ENCODE data around the gene FAM13A. TPM values are rescaled to one million over a fixed set of nuclear protein-coding genes. Genes with fewer than 3 reads are reported as not detected.

Gene FAM13A
- total and polyA plus RNA-seq, 10 of the 15 experiments (the other 5 are each of a cell fraction or from before 2014, with no cell fraction given): 0.05 to 1.8 (median 0.27) TPM; not detected in 1

- ATAC-seq (no peak), FAIRE-seq (no peak), DNase-seq (ENCODE audit: low read depth, low spot score) (no peak)
- in situ Hi-C loops (cut with MboI): loop anchor here (10.0 kb wide), 1 partner anchor 288 kb away; the partner anchor contains the start of gene TIGD2
- Histone ChIP-seq H3K36me3 (ENCODE audit: control insufficient read depth in 2 of 2, insufficient read depth in 2 of 2, low read length in 1 of 2) (no peaks in the 10 kb centered on the region), H3K9ac (ENCODE audit: control insufficient read depth, insufficient read depth, low read length) (no peak overlapping the region), H3K27me3 (replicated peaks in 1 of 2; ENCODE audit: control insufficient read depth in 2 of 2, insufficient read depth in 2 of 2, low read length in 1 of 2) (no peaks in the 10 kb centered on the region), H3K4me1 (ENCODE audit: control insufficient read depth, insufficient read depth, low read length) (peaks cover 5% of the 10 kb centered on the region; the same call in 1 of the 2 replicates), H3K4me2 (ENCODE audit: control insufficient read depth, insufficient read depth) (no peak overlapping the region), H3K9me3 (replicated peaks; ENCODE audit: control insufficient read depth, insufficient read depth, low read length) (no peaks in the 10 kb centered on the region), H3K4me3 (no peak overlapping the region), H4K20me1 (ENCODE audit: control insufficient read depth, insufficient read depth) (no peaks in the 10 kb centered on the region), H2AFZ (ENCODE audit: control insufficient read depth, low read depth, low read length) (no peak overlapping the region), H3K27ac (ENCODE audit: control insufficient read depth, insufficient read depth) (no peak overlapping the region), H3K79me2 (ENCODE audit: control insufficient read depth, insufficient read depth, low read length) (no peaks in the 10 kb centered on the region)
- BruUV-seq (replicated peaks): no TSS peak
- ChIA-PET POLR2A (no interaction called here), CTCF (no interaction called here), RAD21 (ENCODE audit: unreplicated experiment) (no interaction called here), SMC1A (ENCODE audit: uncharacterized antibody, unreplicated experiment) (interaction anchor here (1.1 kb wide), 1 partner anchor 8 kb away, joined by 3 read pairs; no protein-coding TSS in a partner anchor)
- intact Hi-C loops (cut with micrococcal nuclease; ENCODE audit: unreplicated experiment): no loop called here
- TF ChIP-seq TCF7 (IDR thresholded peaks at IDR 0.05; ENCODE audit: borderline replicate concordance): no peak
- no peak for TF ChIP-seq JUNB (IDR thresholded peaks at IDR 0.05)
- TF ChIP-seq WRNIP1 (IDR thresholded peaks at IDR 0.05; ENCODE audit: borderline replicate concordance, low read depth, low read length): no peak
- no peak for TF ChIP-seq GATAD2B (conservative IDR thresholded peaks at IDR 0.05; ENCODE audit: low read depth)
- TF ChIP-seq, protein P1, sequence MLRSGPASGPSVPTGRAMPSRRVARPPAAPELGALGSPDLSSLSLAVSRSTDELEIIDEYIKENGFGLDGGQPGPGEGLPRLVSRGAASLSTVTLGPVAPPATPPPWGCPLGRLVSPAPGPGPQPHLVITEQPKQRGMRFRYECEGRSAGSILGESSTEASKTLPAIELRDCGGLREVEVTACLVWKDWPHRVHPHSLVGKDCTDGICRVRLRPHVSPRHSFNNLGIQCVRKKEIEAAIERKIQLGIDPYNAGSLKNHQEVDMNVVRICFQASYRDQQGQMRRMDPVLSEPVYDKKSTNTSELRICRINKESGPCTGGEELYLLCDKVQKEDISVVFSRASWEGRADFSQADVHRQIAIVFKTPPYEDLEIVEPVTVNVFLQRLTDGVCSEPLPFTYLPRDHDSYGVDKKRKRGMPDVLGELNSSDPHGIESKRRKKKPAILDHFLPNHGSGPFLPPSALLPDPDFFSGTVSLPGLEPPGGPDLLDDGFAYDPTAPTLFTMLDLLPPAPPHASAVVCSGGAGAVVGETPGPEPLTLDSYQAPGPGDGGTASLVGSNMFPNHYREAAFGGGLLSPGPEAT (IDR thresholded peaks at IDR 0.05; ENCODE audit: low read depth): no peak
- TF ChIP-seq REST (IDR thresholded peaks at IDR 0.05; ENCODE audit: low read depth, low read length): no peak
- no peak for TF ChIP-seq ZSCAN29 (IDR thresholded peaks at IDR 0.05)
- 13% methylated on average over 2 of the region's 2 CpGs for WGBS (ENCODE audit: insufficient coverage, insufficient replicate concordance, low lambda C conversion rate, missing lambda C conversion rate)
Observed at GRCh38 chr4:88826771-88827170, 230.2 kb downstream of the FAM13A start.

Data from GM12878 (cell line).